Epidermal melanocyte (primary cell): ENCODE measurements around the gene FIBCD1.
A peak's percentile ranks its signal among the peaks of the same experiment; 100 is the strongest.
"Not testable (repeated sequence)": the region's sequence is repeated elsewhere in the genome, so short reads cannot be mapped to it uniquely, and the experiment has no call there.

Experiments
- DNase-seq: peaks from one replicate; pipeline ENCODE4 v3.0.0; 2011; ENCODE audit warnings: low spot score; ENCODE audit not compliant: insufficient read length

FIBCD1 gene

DNA sequence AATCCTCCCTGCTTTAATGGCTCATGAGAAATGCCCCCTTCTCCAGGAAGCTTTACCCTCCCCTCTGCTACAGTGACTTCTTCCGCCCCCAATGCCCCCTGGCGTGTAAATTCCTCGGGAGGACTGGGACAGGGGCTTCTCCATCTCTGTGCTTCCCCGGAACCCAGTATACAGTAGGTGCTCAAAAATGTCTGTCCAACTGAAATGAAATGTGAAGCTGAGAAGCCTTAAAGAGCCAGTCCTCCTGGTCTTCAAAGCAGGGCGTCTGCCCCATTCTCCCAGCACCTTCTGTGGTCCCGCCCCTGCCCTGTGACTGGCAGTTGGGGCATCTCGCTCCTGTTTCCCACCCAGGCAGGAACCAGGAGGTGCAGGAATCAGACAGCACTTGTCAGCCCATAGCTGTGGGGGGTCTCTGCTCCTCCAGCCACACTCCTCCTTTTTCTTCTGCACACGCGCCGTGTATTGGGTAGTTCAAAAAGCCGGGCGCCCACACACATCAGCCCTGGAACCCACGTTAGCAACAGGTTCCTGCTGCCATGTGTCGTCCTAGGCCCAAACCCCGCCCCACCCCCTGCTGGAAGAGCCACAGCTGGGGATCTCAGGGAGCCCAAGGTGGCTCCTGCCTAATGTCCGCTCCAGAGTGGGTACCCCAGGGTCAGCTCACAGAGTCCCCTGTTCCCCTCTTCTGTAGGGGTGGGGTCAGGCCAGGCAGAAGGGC, 16.0 kb downstream of the FIBCD1 start:
- DNase-seq = no peak

DNA sequence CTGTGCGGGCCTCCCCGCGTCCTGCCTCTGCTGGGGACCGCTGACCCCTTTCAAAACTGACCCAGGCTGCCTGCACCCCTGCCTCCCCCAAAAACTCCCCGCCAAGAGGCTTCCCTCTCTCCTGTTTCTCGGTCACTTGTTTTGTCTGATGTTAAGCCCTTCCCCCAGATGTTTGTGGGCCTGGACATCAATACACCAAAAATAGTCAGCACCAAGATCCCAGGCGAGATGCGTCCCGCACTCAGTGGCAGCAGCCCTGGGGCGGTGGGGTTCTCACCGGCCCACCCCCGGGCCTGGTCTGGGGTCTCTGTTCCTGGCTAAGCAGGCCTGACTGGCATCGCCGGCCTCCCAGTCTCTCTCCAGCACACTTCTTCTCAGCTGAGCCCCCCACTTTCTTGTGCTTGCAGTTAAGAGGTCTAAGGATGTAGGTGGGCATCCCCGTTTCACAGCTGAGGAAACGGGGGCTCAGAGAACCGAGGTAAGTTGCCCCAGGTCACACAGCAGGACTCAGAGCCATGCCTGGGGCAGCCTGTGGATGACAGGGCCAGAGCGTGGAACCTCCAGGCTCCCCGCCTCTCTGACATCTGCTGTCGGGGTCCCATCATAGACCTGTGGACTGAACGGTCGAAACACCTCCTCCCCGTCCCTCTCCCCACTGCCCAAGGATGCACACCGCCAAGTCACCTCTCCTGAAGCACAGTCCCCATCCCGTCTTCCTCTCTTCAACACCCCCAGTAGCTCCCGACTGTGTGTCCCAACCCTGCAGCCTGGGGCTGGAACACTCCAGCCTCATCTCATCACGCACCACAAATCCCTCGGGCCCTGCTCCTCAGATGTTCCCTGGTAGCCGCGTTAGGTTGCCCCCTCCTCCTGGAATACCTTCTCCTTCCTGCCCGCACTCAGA, 16.8 kb downstream of the FIBCD1 start:
- DNase-seq = no peak

DNA sequence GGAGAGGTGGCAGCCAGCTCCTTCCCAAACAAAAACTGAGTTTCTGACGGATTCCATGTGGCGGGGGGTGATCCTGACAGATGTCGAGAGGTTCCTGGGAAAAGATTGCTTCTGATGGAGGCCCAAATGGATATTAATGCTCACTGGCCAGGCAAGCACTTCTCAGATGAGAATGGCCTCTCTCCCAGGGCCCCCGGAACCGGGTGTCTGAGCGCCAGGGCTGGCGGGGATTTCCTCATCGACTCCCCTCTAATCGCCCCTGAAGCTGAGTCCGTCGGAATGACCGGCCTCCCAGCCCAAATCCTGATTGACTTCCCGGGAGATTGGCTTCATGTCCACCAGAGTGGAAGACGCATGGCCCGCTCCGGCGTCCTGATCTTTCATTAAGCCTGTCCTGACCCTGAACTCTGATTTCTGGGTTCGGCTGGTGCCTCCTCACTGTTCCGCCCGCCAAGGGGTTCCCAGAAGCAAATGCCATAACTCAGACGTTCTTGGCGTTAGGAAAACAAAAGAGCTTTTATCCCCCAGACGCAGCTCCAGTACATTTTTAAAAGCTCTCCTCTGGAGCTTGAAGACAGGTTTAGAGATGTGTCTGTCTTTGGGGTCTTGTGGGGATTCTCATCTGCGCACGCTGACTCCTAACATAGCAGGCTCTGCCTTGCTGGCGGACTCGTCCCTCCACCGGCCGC, 17.6 kb downstream of the FIBCD1 start:
- no peak for DNase-seq

DNA sequence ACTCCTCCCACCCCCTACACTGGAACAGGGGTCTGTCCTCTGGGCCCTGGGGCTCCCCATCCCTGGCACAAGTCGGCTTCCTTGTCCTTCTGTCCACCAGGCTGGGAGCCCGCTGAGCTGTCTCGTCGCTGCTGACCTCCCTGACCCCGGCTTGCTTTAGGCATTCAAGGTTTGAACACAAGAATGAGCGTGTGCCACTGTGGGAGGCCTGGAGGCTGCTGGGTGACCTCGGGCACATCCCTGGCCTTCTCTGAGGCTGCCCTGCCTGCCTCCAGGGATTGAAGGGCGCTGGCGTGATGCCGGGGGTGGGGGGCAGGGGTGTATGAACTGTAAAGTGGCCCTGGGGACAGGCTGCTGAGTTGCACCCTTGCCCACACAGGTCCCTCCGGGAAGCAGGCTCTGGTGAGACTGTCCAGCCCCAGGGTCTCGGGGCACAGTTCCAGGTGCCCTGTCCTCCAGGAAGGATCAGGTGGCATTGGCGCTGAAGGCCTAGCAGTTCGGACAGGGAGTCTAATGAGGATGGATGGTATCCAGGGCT, 18.2 kb downstream of the FIBCD1 start:
- DNase-seq = no peak

DNA sequence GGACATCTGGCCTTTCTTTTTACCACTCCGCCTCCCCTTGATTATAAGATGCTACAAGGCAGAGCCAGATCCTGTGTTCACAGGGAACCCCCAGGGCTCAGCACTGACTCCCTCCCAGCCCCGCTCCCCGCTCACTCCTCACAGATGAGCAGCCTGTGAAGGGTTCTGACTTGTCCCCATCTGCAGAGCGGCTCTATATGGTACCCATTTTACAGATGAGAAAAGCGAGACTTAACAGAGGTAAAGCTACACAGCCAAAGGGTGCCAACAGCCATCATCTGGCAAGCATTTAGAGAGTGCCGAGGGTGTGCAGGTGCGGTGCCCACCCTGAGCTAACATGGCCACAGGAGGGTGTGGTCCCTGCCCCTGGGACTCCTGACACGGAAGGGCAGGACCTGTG, 18.8 kb downstream of the FIBCD1 start:
- DNase-seq = no peak

DNA sequence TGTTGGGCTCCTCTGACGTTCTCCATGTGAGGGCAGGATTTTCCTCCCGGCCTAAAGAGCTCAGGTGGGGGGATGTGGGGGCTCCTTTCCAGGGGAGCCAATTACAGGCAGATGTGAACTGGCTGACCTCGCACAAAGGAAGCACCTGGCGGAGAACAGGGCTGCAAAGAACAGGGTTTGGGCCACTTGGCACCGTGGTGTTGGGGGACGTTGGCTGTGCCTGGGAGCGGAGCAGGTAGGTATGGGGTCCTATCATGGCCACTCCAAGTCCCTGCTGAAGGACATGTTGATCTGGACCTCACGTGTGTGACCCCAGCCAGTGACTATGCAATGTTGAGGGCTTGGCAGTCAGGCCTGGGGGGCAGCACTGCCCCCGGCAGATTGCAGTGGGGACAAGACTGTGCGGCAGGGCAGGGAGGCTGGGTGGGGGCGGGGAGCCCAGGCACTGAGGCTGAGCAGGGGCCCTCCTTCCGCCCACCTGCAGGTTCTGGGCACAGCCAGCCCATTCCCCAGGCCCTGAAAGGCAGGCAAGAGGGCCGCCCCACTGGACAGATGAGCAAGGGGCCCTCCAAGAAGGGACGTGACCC, 19.4 kb downstream of the FIBCD1 start:
- no peak for DNase-seq

DNA sequence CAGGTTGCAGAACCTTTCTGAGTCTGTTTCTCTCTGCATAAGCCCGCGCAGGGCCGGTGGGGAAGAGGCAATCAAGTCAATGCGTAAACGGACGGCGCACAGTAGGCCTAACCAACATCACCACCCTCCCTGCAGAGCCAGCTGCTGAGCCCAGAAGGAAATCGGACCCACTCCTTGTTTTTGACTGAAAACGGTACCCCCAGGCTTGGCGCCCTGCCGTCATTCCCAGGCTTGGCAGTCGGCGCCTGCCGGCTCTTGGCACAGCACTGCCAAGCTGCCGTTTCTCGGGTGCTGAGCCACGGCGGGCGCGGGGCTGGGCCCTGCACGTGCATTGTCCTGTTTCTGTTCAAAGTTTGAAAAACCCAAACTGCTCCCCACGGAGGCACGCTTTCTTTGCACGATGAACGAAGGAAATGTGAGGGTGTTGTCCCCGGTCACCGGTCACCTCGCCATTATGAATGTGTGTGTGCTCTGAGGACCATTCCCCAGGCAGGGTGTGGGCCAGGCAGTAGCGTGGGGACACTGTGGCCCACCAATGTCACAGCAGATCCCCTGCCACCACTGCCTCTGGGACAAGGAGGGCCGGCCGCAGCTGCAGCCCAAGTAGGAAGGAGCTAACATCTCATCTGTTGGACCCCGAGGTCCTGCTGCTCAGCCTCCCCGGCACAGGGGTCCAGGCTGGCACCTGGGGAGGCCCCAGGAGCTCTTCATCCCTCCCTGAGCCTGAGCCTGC, 20.1 kb downstream of the FIBCD1 start:
- DNase-seq = no peak

DNA sequence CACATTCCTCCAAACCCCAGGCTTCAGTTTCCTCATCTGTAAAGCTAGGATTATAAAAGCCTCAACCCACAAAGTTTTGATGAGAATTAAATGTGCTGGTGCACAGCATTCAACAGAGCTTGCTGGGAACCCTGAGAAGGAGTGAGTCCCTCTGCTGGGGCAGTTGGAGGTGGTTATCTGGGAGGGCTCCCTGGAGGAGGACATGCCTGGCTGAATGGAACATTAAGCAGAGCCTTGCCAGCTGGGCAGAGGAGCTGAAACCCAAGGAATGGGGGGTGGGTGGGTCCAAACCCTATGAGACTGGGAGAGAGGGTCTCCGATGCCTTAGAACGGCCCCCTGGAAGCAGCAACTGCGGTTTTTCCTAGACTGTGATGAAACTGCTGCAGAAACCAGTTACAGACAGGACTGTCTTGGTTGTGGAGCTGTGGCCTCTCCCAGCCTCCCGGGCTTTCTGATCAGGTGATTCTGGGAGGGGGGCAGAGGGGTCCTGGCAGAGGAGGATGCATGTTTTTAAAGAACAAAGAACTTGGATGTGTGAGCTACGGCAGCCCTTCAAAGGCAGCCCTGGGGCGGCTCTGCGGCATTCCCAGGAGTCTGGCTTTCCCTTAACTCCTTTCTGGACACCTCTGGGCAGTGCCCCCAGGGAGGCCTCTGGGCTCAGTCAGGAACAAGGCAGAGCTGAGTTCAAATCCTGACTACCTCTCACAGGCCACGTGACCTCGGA, 20.8 kb downstream of the FIBCD1 start:
- no peak for DNase-seq

DNA sequence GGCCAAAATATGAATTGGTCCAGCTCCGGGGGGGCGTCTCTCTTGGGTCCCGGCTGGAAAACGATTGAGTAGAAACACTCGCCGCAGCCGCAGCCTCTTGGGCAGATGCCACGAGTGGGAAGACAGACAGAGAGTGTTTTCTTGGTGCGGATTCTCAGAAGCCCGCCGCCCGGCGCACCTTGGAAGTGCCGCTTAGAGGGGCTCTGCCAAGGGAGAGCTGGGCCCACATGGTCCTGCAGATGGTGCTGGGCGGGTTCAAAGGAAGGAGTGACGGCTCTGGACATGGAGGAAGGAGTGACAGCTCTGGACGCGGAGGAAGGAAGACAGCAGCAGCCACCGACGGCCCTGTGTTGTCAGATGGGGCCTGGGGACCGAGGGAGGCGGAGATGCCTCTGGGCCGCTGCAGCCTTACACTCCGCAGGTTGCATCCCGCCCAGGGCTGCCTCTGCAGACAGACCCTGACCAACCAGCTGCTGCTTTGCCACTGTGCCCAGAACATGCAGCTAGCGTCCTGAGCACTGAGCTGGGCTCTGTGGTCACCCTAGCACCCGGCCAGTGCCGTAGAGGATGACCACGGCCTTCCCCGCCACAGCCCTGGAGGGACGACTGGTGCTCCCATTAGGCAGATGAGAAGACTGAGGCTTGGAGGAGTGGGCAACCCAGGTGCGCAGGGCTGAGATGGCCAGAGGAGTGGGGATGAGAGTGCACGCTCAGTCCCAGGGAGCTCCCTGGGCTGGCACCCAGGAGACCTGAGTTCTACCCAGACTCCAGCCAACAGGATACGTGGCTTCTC, 21.7 kb downstream of the FIBCD1 start:
- DNase-seq = no peak

DNA sequence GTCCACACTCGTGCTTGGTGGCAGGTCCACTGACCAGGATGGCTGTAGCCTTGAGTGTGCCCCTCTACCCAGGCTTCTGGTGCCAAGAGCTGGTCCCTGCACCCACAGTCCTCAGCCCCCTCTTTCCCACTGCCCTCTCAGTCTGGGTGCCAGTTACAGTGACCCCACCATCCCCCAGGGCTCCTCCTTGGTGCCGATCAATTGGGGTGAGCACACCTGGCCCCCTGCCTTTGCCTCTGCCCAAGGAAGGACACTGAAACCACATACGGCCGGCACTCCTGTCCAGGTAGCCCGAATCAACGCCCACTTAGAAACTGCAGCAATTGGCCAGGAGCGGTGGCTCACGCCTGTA, 24.0 kb downstream of the FIBCD1 start:
- DNase-seq = no peak

DNA sequence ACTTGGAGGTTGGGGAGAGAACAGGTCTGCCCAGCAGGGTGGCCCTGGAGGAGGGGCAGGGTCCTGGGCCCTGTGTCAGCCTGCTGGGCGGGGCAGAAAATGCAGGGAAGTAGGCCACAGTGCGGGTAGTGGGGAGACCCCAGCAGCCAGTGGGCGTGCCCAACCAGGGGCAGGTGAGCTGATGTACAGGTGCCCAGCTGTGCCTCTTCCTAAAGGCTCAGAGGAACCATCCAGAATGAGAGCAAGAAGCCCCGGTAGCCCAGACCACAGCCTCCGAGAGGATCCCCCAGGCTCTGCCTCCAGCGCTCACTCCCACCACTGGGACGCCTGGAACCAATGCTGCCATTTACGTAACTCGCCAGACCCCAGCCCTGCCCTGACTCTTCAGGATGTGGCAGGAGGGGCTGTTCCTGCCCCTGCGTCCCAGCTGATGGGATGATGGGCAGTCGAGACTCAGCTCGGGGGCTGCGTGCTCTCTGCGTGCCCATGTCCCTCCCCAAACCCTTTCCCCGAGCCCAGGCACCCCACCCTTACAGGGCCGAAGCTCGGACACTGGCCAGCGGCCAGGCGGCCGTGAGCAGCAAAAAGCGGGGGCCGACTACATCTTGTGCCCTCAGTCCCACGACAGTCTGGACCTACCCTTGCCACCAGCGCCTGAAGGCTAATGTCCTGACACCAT, 24.5 kb downstream of the FIBCD1 start:
- DNase-seq = no peak

DNA sequence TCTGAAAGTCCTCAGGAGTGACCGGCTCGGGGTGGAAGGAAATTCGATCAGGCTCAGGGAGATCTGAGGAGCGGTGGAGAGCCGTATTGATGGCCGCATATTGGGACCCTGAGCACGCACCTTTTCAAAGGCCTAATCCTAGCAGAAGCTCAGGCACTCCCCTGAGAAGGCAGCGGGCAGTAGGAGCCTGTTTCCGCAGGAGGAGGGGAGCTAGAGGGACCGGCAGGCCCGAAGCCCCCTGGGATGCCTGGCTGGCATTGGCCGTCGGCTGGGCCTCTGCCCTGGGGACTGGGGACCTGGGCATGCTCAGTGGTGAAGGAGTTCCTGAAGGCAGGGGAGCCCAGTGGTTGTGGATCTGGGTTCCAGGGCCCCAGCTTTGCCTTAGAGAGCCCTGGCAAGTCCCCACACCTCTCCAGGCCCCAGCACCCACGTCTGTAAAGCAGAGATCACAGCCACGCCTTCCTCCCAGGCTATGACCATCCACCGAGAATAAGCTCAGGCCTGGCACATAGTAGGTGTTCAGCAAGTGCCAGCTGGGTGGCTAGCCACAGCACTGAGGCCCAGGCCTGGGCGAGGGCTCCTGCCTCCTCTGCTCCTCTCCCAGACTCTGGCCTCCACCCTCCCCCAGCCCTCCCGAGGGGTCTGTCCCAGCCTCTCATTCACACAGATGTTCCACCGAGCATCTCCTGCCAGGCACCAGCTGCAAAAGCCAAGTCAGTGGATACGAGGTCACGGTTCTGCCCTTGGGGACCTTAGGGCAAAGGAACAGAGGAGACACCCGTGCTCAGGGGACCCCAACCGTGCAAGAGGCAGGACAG, 25.2 kb downstream of the FIBCD1 start:
- no peak for DNase-seq

DNA sequence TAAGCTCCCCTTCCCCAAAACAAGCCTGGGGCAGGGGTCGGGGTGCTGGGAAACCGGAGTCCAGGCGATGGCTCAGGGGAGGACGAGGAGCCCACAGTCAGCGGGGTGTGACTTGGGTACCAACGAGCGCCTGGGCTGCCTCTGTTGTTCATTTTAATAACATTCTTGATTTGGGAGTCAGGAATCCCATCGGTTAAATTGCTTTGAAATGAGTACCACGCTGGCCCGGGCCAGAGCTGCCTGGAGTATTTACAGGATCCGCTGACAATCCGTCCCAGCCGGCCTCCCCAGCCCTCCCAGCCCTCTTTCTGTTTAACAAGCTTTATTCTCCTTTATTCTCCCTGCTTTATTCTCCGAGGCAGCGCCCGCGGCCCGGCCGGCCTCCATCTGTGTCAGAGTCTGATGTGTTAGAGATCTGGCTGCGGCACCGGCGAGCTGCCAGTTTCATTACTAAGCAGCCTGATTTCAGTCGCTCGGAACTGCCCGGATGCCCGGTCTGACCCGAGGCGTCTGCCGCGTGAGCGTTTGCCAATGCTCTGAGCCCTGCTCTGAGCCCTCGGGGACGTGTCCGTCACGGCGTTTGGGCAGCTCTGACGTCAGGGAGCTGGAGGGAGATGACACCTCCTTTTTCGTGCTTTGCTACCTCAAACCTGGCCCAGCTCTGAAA, 26.0 kb downstream of the FIBCD1 start:
- DNase-seq = peak; percentile 78

DNA sequence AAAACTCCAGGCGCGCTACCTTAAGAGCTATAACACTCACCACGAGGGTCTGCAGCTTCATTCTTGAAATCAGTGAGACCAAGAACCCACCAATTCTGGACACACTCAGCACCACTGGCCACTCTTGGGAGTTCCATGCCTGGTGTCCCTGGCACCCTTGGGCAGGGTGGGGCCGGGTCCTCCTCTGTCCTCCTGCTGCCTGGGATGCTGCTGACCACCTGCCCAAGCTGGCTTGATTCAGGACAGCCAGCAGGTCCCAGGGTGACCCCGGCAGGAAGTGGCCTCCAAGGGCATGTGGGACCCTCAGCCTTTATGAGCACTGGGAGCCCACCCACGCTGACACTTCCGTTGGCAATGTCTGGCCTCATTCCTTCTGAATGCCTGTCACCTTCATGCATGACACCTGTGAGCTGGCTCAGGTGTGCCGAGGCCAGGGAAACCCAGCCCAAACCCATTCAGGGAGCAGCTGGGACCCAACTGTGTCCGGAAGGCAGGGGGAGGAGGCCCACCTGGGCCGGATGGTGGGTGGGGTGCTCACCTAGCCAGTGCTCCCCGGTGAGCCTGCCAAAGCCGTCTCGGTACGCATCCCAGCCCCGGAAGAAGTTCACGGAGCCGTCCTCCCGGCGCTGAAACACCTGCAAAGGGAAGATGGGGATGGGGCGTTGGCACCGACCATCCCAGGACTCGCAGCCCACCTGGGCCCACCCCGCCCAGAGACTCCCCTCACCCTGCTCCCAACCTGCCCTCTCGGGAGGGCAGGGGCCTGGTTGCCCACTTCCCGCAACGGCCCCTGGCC, 27.6 kb downstream of the FIBCD1 start:
- no peak for DNase-seq

DNA sequence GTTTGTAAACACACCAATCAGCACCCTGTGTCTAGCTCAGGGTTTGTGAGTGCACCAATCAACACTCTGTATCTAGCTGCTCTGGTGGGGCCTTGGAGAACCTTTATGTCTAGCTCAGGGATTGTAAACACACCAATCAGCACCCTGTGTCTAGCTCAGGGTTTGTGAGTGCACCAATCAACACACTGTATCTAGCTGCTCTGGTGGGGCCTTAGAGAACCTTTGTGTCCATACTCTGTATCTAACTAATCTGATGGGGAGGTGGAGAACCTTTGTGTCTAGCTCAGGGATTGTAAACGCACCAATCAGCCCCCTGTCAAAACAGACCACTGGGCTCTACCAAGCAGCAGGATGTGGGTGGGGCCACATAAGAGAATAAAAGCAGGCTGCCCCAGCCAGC, 28.4 kb downstream of the FIBCD1 start:
- DNase-seq = not testable (repeated sequence)

DNA sequence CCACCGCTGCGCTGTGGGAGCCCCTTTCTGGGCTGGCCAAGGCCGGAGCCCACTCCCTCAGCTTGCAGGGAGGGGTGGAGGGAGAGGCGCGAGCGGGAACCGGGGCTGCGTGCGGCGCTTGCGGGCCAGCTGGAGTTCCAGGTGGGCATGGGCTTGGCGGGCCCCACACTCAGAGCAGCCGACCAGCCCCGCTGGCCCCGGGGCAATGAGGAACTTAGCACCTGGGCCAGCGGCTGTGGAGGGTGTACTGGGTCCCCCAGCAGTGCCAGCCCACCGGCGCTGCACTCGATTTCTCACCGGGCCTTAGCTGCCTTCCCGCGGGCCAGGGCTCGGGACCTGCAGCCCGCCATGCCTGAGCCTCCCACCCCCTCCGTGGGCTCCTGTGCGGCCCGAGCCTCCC, 29.0 kb downstream of the FIBCD1 start:
- not testable (repeated sequence) for DNase-seq
